ENCODE results near the gene CCDC191.

Gene CCDC191

GRCh38 chr3:114081037-114081436, 24.7 kb upstream of the CCDC191 start:
- H3K4me1 Mint-ChIP-seq (ENCODE audit: low read depth in 2 of 2) = no peaks in the 10 kb centered on the region
- H3K27ac Mint-ChIP-seq = no peak overlapping the region
- no peak for ATAC-seq (replicated peaks)
- H3K4me3 Mint-ChIP-seq = no peak overlapping the region
- no peak for DNase-seq
- no peaks in the 10 kb centered on the region for H3K9me3 Mint-ChIP-seq
- peaks cover 82% of the 10 kb centered on the region for H3K36me3 Mint-ChIP-seq (ENCODE audit: insufficient read depth)
- H3K27me3 Mint-ChIP-seq = no peaks in the 10 kb centered on the region

GRCh38 chr3:114080201-114080600, 23.9 kb upstream of the CCDC191 start:
- Mint-ChIP-seq H3K27me3 (no peaks in the 10 kb centered on the region), H3K27ac (peak overlapping the region in 1 of 2 donors; percentile 58), H3K4me1 (ENCODE audit: low read depth in 2 of 2) (no peaks in the 10 kb centered on the region), H3K36me3 (ENCODE audit: insufficient read depth) (peaks cover 85% of the 10 kb centered on the region), H3K4me3 (no peak overlapping the region), H3K9me3 (no peaks in the 10 kb centered on the region)
- ATAC-seq (replicated peaks) = no peak
- no peak for DNase-seq

GRCh38 chr3:114079761-114080160, 23.4 kb upstream of the CCDC191 start:
- H3K4me1 Mint-ChIP-seq (ENCODE audit: low read depth in 2 of 2) = no peaks in the 10 kb centered on the region

GRCh38 chr3:114078126-114078525, 21.8 kb upstream of the CCDC191 start:
- ATAC-seq (replicated peaks) (no peak), DNase-seq (no peak)
- H3K9me3 Mint-ChIP-seq = no peaks in the 10 kb centered on the region
- peaks cover 68% of the 10 kb centered on the region for H3K36me3 Mint-ChIP-seq (ENCODE audit: insufficient read depth)
- no peak overlapping the region for H3K4me3 Mint-ChIP-seq
- peak overlapping the region in 1 of 2 donors; percentile 73 for H3K27ac Mint-ChIP-seq
- peaks cover 0 to 11% of the 10 kb centered on the region in 2 donors for H3K4me1 Mint-ChIP-seq (ENCODE audit: low read depth in 2 of 2)
- H3K27me3 Mint-ChIP-seq = no peaks in the 10 kb centered on the region

More at GRCh38 chr3:114079761-114080160, 23.4 kb upstream of the CCDC191 start:
- ATAC-seq (replicated peaks) (no peak), DNase-seq (no peak)
- Mint-ChIP-seq H3K9me3 (no peaks in the 10 kb centered on the region), H3K36me3 (ENCODE audit: insufficient read depth) (peaks cover 83% of the 10 kb centered on the region), H3K27me3 (no peaks in the 10 kb centered on the region), H3K27ac (peak overlapping the region in 1 of 2 donors; percentile 58), H3K4me3 (no peak overlapping the region)

GRCh38 chr3:114076711-114077110, 20.4 kb upstream of the CCDC191 start:
- Mint-ChIP-seq H3K27ac (peak overlapping the region in 1 of 2 donors; percentile 26), H3K27me3 (no peaks in the 10 kb centered on the region), H3K36me3 (ENCODE audit: insufficient read depth) (peaks cover 61% of the 10 kb centered on the region), H3K9me3 (no peaks in the 10 kb centered on the region), H3K4me3 (no peak overlapping the region), H3K4me1 (ENCODE audit: low read depth in 2 of 2) (peaks cover 0 to 15% of the 10 kb centered on the region in 2 donors)
- ATAC-seq (replicated peaks) = no peak
- no peak for DNase-seq

- no peak overlapping the region for H3K4me3 Mint-ChIP-seq
- DNase-seq = no peak
- H3K27me3 Mint-ChIP-seq = no peaks in the 10 kb centered on the region
- no peak overlapping the region for H3K27ac Mint-ChIP-seq
- peaks cover 44% of the 10 kb centered on the region for H3K36me3 Mint-ChIP-seq (ENCODE audit: insufficient read depth)
- peaks cover 0 to 15% of the 10 kb centered on the region in 2 donors for H3K4me1 Mint-ChIP-seq (ENCODE audit: low read depth in 2 of 2)
- no peak for ATAC-seq (replicated peaks)
- no peaks in the 10 kb centered on the region for H3K9me3 Mint-ChIP-seq
These were observed 15.5 kb upstream of the CCDC191 start for GRCh38 chr3:114071786-114072185.

GRCh38 chr3:114068336-114068735, 12.0 kb upstream of the CCDC191 start:
- ATAC-seq (replicated peaks) (no peak), DNase-seq (no peak)
- Mint-ChIP-seq H3K27me3 (no peaks in the 10 kb centered on the region), H3K4me3 (no peak overlapping the region), H3K4me1 (ENCODE audit: low read depth in 2 of 2) (peaks cover 4% of the 10 kb centered on the region in 2 donors), H3K36me3 (ENCODE audit: insufficient read depth) (peaks cover 47% of the 10 kb centered on the region), H3K27ac (no peak overlapping the region), H3K9me3 (no peaks in the 10 kb centered on the region)

- DNase-seq = no peak
- Mint-ChIP-seq H3K4me1 (ENCODE audit: low read depth in 2 of 2) (peaks cover 4 to 6% of the 10 kb centered on the region in 2 donors), H3K4me3 (no peak overlapping the region), H3K9me3 (no peaks in the 10 kb centered on the region), H3K36me3 (ENCODE audit: insufficient read depth) (peaks cover 47% of the 10 kb centered on the region), H3K27ac (no peak overlapping the region), H3K27me3 (no peaks in the 10 kb centered on the region)
- no peak for ATAC-seq (replicated peaks)
These were observed 11.5 kb upstream of the CCDC191 start for GRCh38 chr3:114067804-114068203.

GRCh38 chr3:114060906-114061655, 4.8 kb upstream of the CCDC191 start:
- Mint-ChIP-seq H3K9me3 (no peaks in the 10 kb centered on the region), H3K27me3 (no peaks in the 10 kb centered on the region), H3K27ac (no peak overlapping the region), H3K4me3 (no peak overlapping the region), H3K4me1 (ENCODE audit: low read depth in 2 of 2) (peaks cover 35 to 43% of the 10 kb centered on the region in 2 donors), H3K36me3 (ENCODE audit: insufficient read depth) (peaks cover 31% of the 10 kb centered on the region)
- no peak for ATAC-seq (replicated peaks)
- no peak for DNase-seq

GRCh38 chr3:114058646-114059045, 2.3 kb upstream of the CCDC191 start:
- no peak overlapping the region for H3K27ac Mint-ChIP-seq
- H3K9me3 Mint-ChIP-seq = no peaks in the 10 kb centered on the region
- H3K27me3 Mint-ChIP-seq = no peaks in the 10 kb centered on the region
- no peak for DNase-seq
- no peak for ATAC-seq (replicated peaks)
- H3K4me3 Mint-ChIP-seq = peak overlapping the region; percentile 48 to 92
- H3K4me1 Mint-ChIP-seq (ENCODE audit: low read depth in 2 of 2) = peaks cover 35 to 50% of the 10 kb centered on the region in 2 donors
- H3K36me3 Mint-ChIP-seq (ENCODE audit: insufficient read depth) = peaks cover 31% of the 10 kb centered on the region

- Mint-ChIP-seq H3K27ac (peak overlapping the region; percentile 95 to 98), H3K36me3 (ENCODE audit: insufficient read depth) (peaks cover 31% of the 10 kb centered on the region), H3K4me1 (ENCODE audit: low read depth in 2 of 2) (peaks cover 35 to 42% of the 10 kb centered on the region in 2 donors), H3K27me3 (no peaks in the 10 kb centered on the region), H3K9me3 (no peaks in the 10 kb centered on the region), H3K4me3 (peak overlapping the region; percentile 91 to 92)
- peak; percentile 1 for ATAC-seq (replicated peaks)
- DNase-seq = no peak
These were observed 653 bp upstream of the CCDC191 start for GRCh38 chr3:114057011-114057347.

GRCh38 chr3:114052216-114052615, 4.1 kb downstream of the CCDC191 start:
- H3K27me3 Mint-ChIP-seq = peaks cover 0 to 5% of the 10 kb centered on the region in 2 donors
- no peak for ATAC-seq (replicated peaks)
- H3K4me1 Mint-ChIP-seq (ENCODE audit: low read depth in 2 of 2) = peaks cover 12 to 15% of the 10 kb centered on the region in 2 donors
- H3K9me3 Mint-ChIP-seq = no peaks in the 10 kb centered on the region
- H3K36me3 Mint-ChIP-seq (ENCODE audit: insufficient read depth) = peaks cover 19% of the 10 kb centered on the region
- no peak for DNase-seq
- H3K27ac Mint-ChIP-seq = no peak overlapping the region
- no peak overlapping the region for H3K4me3 Mint-ChIP-seq

- DNase-seq (no peak), ATAC-seq (replicated peaks) (no peak)
- H3K27ac Mint-ChIP-seq = no peak overlapping the region
- peaks cover 0 to 2% of the 10 kb centered on the region in 2 donors for H3K27me3 Mint-ChIP-seq
- no peak overlapping the region for H3K4me3 Mint-ChIP-seq
- no peaks in the 10 kb centered on the region for H3K36me3 Mint-ChIP-seq (ENCODE audit: insufficient read depth)
- no peaks in the 10 kb centered on the region for H3K4me1 Mint-ChIP-seq (ENCODE audit: low read depth in 2 of 2)
- no peaks in the 10 kb centered on the region for H3K9me3 Mint-ChIP-seq
These were observed 13.1 kb downstream of the CCDC191 start for GRCh38 chr3:114043205-114043604.

- no peak overlapping the region for H3K27ac Mint-ChIP-seq
- no peak overlapping the region for H3K4me3 Mint-ChIP-seq
- ATAC-seq (replicated peaks) (no peak), DNase-seq (no peak)
- H3K36me3 Mint-ChIP-seq (ENCODE audit: insufficient read depth) = peaks cover 3% of the 10 kb centered on the region
- no peaks in the 10 kb centered on the region for H3K9me3 Mint-ChIP-seq
- no peaks in the 10 kb centered on the region for H3K4me1 Mint-ChIP-seq (ENCODE audit: low read depth in 2 of 2)
- no peaks in the 10 kb centered on the region for H3K27me3 Mint-ChIP-seq
These were observed 20.4 kb downstream of the CCDC191 start for GRCh38 chr3:114035896-114036295.
